HG03521 (cell line): ENCODE data around the gene ZDHHC13.

Experiments
- ATAC-seq: cut with Tn5 transposase; IDR thresholded peaks from one replicate; pipeline ENCODE4 v1.9.1; 2021; ENCODE audit warnings: mild to moderate bottlenecking, moderate library complexity; ENCODE audit not compliant: unreplicated experiment

The ZDHHC13 gene

GRCh38 chr11:19200410-19201201 lies 83.6 kb downstream of the ZDHHC13 start:
- ATAC-seq = no peak

DNA sequence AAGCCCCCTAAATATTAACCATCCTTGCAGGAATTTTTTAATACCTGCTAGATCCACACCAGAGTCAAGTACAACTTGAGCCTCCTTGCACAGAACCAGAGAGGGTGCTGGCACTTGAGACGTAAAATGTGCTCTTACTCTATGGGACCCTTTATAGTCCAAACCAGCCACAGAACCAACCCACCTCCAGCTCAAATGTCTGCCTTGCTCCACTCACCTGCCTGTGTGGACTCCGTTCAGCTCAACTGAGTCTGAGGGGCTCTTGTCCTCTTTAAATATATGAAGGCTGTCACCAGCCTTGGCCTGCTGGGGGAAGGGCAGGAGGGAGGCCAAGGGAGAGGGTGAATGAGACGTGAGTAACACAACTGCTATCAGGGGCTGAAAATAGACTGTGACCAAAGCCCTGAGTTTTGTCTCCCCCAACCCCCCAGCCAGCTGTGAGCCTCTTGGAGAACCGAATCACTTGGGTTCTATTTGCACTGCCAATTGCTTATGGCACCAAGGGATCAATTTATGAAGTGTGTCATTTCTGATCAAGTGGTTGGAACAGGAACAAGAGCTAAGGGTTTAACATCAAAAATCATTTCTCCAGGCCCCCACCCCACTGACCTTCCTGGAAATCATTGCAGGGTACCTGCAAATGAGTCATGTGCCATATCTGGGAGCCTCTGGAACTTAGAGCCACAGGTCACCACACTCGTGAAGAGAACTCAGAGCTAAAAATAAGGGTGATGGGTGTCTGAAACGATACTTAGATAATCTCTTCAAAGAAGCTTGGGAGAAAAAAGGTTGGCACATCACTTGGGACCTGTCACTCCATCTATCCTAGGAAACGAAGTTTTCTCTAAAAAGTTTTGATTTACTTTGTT lies 85.0 kb downstream of the ZDHHC13 start, which contains the start of gene CSRP3:
Gene CSRP3 (minus strand): TSS at position 247 of the 869 bp plus-strand sequence. CDS start 9,535 bp downstream, outside the sequence.
- no peak for ATAC-seq

- no peak for ATAC-seq
Observed at GRCh38 chr11:19204836-19205235, 87.9 kb downstream of the ZDHHC13 start.

DNA sequence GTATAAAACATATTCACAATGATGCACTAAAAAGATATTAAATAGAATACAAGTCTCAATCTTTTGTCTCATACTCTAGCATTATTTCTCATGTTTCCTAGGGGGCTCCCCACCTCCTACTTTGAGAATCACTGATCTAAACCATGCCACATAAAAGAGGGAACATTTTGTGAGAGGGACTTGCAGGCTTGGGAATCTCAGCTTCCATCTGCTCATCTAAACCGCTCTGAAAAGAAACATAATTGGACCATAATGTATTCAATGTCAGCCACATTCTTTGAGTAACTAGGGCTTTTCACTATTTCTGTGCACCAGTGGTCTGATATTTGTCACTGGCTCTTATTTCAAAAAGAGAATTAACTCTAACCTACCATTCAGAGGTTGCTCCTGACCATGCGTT lies 91.2 kb downstream of the ZDHHC13 start:
- ATAC-seq = no peak

DNA sequence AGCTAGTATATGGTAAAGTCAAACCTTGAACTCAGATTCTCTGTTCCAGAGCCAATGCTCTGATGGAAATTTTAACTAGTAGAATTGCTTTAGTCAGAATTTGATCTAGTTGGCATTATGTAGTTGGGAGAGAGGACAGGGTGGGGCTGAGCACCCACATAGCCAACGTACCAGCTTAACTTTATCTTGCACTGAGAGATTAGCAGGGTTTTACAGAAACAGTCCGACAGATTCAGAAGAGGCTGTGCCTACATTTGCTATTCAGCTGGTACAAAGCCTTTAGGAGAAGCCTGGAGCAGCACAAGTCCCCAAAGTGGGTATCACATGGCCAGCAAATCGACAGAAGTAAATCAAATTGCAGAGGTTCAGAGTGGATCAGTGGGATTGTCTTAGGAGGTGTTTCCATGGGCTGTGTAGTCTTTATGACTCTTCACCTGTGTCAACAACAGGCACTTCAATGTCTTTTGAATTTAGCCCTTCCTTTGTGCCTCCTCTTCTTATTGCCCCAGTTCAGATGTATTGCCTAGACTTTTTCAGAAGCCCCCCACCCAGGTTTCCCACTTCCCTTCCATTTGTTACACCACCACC lies 92.1 kb downstream of the ZDHHC13 start:
- no peak for ATAC-seq

DNA sequence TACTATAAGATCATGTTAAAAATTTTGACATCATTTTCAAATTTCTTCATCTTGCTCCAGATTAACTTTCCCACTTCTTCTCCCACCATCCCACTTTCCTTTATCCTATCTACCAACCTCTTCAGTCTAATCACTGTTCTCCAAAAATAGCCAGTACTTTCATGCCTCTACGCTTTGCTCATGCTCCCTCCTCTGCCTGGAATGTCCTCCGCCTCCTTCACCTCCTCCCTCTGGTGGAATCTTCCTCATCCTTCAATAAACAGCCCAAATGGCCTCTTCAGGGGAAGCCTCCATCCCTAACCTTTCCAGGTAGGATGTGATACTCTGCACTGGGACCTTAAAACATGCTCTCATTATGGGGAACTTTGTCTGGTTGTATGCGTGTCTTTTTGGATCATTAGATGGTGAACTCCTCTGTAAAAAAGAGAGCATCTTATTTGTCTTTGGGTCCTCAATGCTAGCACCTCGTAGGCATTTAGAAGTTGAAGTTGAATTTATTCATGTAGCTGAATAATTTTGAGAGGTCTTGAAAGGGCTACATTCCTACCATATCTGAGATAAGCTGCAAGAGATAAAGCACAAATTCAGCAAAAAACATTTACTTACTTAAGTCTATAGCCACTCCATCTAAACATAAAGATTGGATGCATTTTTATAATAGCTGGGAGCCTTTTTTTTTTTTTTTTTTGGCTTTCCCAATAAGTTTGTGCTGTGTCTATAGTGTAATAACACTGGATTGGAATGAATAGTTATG lies 92.8 kb downstream of the ZDHHC13 start:
- no peak for ATAC-seq

GRCh38 chr11:19216021-19216420 lies 99.1 kb downstream of the ZDHHC13 start:
- no peak for ATAC-seq

- ATAC-seq = no peak
Observed at GRCh38 chr11:19216709-19217374, 99.9 kb downstream of the ZDHHC13 start.

GRCh38 chr11:19218216-19218615 lies 101.2 kb downstream of the ZDHHC13 start:
- no peak for ATAC-seq

- ATAC-seq = no peak
Observed at GRCh38 chr11:19218786-19219460, 102.0 kb downstream of the ZDHHC13 start.

- ATAC-seq = no peak
Observed at GRCh38 chr11:19220903-19221724, 104.1 kb downstream of the ZDHHC13 start.

DNA sequence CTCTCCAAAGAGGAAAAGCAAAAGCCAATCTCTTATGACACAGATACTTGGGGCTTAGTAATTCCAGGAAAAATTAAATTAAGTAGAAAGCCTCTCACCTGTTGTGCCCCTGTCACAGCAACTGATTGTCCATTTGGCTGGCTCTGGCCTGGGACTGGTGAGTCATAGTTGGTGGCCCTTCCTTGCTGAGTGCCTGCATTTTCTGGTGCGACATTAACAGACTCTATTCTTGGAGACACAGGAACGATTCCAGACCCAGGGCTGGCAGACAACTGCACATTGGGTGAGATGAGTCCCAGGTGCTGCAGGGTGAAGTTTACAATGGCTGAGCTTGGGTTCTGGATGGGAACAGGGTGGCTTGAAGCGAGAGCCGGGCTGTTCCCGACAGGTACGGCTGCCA lies 108.2 kb downstream of the ZDHHC13 start:
- no peak for ATAC-seq

GRCh38 chr11:19225581-19225980 lies 108.6 kb downstream of the ZDHHC13 start:
- no peak for ATAC-seq
